Ovary (tissue), 9 donors: Measurements from ENCODE around the gene CEP78. TPM values are rescaled to one million over a fixed set of nuclear protein-coding genes. Genes with fewer than 3 reads are reported as not detected.
A peak's percentile ranks its signal among the peaks of the same experiment; 100 is the strongest.

Experiments
- DNase-seq, 5 donors: peaks; one replicate each; pipeline ENCODE4 v3.0.0-alpha.2; 2019 to 2020
- H3K27ac ChIP-seq, 2 donors: fragments of 200-600 bp; one replicate each; pipeline versions ENCODE4 v1.5.1 to v1.8.0; 2019 to 2022
- H3K27me3 ChIP-seq: fragments of 200-600 bp; one replicate; pipeline ENCODE4 v1.8.0; 2022
- H3K36me3 ChIP-seq: fragments of 200-600 bp; sonication (generic); one replicate; pipeline ENCODE4 v1.5.1; 2019
- H3K4me1 ChIP-seq: one replicate; pipeline ENCODE4 v1.8.1; 2013; ENCODE audit warnings: mild to moderate bottlenecking, moderate library complexity; ENCODE audit not compliant: insufficient read depth
- H3K4me3 ChIP-seq: fragments of 200-600 bp; sonication (generic); one replicate; pipeline ENCODE4 v1.5.1; 2017
- H3K9me3 ChIP-seq, 2 donors: fragments of 200-600 bp in 1 of 2; sonication (generic) in 1 of 2; one replicate each; pipeline versions ENCODE4 v1.5.1 to v1.8.1; 2013 to 2019; ENCODE audit warnings: mild to moderate bottlenecking in 1 of 2, moderate library complexity in 1 of 2
- EP300 ChIP-seq: sonication (generic); formaldehyde crosslinking; IDR thresholded peaks from one replicate; pipeline ENCODE4 v1.6.1; 2017; ENCODE audit warnings: antibody characterized with exemption
- POLR2A ChIP-seq: fragments of 450-650 bp; IDR thresholded peaks from one replicate; pipeline ENCODE4 v1.6.1; 2017; ENCODE audit warnings: antibody characterized with exemption, mild to moderate bottlenecking, moderate library complexity
- WGBS, 3 donors: extraction: QIAGEN DNeasy Blood & Tissue Kit in 1 of 3; methylation state at CpG; one replicate each; pipeline versions ENCODE4 v1.1.5 to v1.1.7; 2013 to 2017; 5-methylcytosine and 5-hydroxymethylcytosine counted together
- intact Hi-C, 4 donors: fragments of 100-400 bp; cut with DNase I; formaldehyde crosslinking; loops; one replicate each; pipeline versions ENCODE4 v1.11.0 to v1.15.1; 2022 to 2023
- polyA plus RNA-seq, 2 donors: library from polyadenylated mRNA; stranded (reverse); fragments of 200-250 nt in 1 of 2; fragments of 350-450 nt in 1 of 2; fragmentation: Illumina TruSeq in 1 of 2; extraction: RNeasy Lipid Tissue Mini Kit (QIAGEN cat#74804) in 1 of 2; gene quantifications; one replicate each; pipeline ENCODE4 v1.2.3, GENCODE V29; 2013 to 2014
- total RNA-seq, 7 donors: library from RNA; depleted of rRNA in 2 of 7; stranded (reverse); fragments of >200 nt in 2 of 7; fragmentation: NEBNext Ultra II Directional in 3 of 7; extraction: Animal tissue kit (Norgen Biotek cat#: 25700) in 3 of 7; gene quantifications; one replicate each; pipeline versions ENCODE4 v1.1.0 to v1.2.4, GENCODE V29; 2016 to 2023
- TF ChIP-seq, protein P1 (sequence below), 3 donors: fragments of 450-650 bp in 2 of 3; fragments of 200-600 bp in 1 of 3; IDR thresholded peaks; one replicate each; pipeline versions ENCODE4 v1.5.1 to v1.8.0; 2016 to 2022; ENCODE audit warnings: antibody characterized with exemption in 3 of 3, mild to moderate bottlenecking in 1 of 3
- donor health status: DM: no; HTN: no; CAD: no; lungs with moderate emphysema.
- donor health status: DM: no; HTN: no; CAD: no.
- donor health status: Bipolar disorder and iron deficiency.
- donor health status: DM: yes; HTN: yes; CAD: no.
- donor health status: DM: no; HTN: no; CAD: no.
- donor health status: DM: yes; HTN: yes; CAD: no.

Gene CEP78
- total and polyA plus RNA-seq, 9 donors, result 6.1 to 25.6 (median 14.4) TPM

DNA sequence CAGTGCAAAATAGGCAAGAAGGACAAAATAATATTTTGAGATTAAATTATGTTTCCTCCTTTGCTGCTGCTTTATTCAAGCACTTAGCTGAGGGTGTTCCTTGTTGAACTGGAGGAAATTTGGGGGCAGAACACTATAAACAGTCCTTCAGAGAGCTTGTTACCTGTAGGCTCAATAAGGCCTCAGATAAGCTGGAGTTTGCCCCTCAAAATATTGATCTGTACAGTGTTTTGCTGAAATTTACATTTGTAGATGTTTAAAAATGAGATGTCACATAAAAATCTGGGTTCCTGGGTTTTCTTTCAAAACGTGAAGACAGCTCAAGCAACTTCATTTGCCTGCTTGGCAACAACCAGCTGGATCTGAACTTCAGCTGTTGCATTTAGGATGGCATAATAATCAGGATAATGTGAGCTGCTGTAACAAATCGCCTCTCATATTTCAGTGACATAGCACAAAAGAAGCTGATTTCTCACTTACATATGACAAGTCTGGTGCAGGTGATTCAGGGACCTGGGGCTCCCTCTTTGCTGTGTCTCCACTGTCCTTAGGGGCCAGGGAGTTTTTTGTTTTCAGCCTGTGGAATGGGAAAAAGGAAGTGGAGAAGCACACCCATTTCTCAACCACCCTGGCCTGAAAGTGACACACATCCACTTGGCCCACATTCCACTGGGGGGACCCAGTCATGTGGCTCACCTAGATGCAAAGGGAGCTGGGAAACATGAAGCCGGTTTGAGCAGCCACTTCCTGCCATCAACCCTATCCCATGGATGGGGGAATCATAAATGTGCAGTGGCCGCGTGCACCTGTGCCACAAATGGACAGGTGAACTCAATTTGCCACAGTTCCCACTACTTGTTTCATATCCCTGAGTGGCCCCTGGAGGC, 58.7 kb downstream of the CEP78 start:
- intact Hi-C loops, result no loop called here

GRCh38 chr9:78295177-78295575, 59.3 kb downstream of the CEP78 start:
- H3K27ac ChIP-seq, result no peak overlapping the region
- H3K4me3 ChIP-seq, result no peak overlapping the region
- no peak for TF ChIP-seq POLR2A
- TF ChIP-seq EP300, result no peak
- TF ChIP-seq, protein P1, sequence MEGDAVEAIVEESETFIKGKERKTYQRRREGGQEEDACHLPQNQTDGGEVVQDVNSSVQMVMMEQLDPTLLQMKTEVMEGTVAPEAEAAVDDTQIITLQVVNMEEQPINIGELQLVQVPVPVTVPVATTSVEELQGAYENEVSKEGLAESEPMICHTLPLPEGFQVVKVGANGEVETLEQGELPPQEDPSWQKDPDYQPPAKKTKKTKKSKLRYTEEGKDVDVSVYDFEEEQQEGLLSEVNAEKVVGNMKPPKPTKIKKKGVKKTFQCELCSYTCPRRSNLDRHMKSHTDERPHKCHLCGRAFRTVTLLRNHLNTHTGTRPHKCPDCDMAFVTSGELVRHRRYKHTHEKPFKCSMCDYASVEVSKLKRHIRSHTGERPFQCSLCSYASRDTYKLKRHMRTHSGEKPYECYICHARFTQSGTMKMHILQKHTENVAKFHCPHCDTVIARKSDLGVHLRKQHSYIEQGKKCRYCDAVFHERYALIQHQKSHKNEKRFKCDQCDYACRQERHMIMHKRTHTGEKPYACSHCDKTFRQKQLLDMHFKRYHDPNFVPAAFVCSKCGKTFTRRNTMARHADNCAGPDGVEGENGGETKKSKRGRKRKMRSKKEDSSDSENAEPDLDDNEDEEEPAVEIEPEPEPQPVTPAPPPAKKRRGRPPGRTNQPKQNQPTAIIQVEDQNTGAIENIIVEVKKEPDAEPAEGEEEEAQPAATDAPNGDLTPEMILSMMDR (IDR thresholded peaks at IDR 0.05), result no peak
- H3K27me3 ChIP-seq, result no peaks in the 10 kb centered on the region
- WGBS, 3 donors, result 88 to 90% (median 90%) methylated on average over 3 of the region's 3 CpGs
- H3K36me3 ChIP-seq, result no peaks in the 10 kb centered on the region
- no peaks in the 10 kb centered on the region for H3K9me3 ChIP-seq
- H3K4me1 ChIP-seq, result peaks cover 9% of the 10 kb centered on the region
- DNase-seq, result no peak
- intact Hi-C loops, result no loop called here

More for the DNA sequence above, 58.7 kb downstream of the CEP78 start:
- H3K27ac ChIP-seq, result no peak overlapping the region
- no peaks in the 10 kb centered on the region for H3K27me3 ChIP-seq
- TF ChIP-seq POLR2A, result no peak
- TF ChIP-seq EP300, result no peak
- TF ChIP-seq, protein P1 (IDR thresholded peaks at IDR 0.05), result no peak
- WGBS, 3 donors, result 90 to 92% (median 91%) methylated on average over 5 of the region's 5 CpGs
- H3K36me3 ChIP-seq, result no peaks in the 10 kb centered on the region
- H3K4me1 ChIP-seq, result peaks cover 9% of the 10 kb centered on the region
- DNase-seq, result no peak
- H3K9me3 ChIP-seq, result no peaks in the 10 kb centered on the region
- no peak overlapping the region for H3K4me3 ChIP-seq

DNA sequence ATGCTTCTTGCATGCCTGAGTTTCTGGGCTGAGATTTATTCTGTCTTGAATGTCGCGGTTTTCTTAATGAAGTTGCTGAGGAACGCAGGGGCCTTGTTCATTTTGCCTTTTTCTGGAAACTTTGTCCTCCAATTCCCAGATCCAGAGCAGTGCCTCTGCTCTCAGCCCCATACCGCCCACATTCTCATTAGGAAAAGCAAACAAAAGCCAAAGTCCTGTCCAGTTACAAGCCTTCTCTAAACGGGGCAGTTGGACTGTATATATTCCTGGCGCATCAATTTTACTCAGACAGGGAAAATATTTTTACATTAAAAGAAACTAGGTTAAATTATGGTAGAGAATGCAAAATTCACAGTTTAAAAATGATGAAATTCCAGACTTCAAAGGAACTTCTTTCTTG, 59.9 kb downstream of the CEP78 start:
- H3K27ac ChIP-seq, result peak overlapping the region in 1 of 2 donors; percentile 52
- peaks cover 9% of the 10 kb centered on the region for H3K4me1 ChIP-seq
- WGBS, 3 donors, result 20 to 29% (median 26%) methylated on average over 6 of the region's 6 CpGs
- no peaks in the 10 kb centered on the region for H3K27me3 ChIP-seq
- H3K9me3 ChIP-seq, result no peaks in the 10 kb centered on the region
- TF ChIP-seq, protein P1 (IDR thresholded peaks at IDR 0.05), result no peak
- TF ChIP-seq POLR2A (no peak), EP300 (no peak)
- DNase-seq, result no peak
- H3K4me3 ChIP-seq, result no peak overlapping the region
- no peaks in the 10 kb centered on the region for H3K36me3 ChIP-seq
- intact Hi-C loops, result no loop called here

GRCh38 chr9:78296201-78296892, 60.5 kb downstream of the CEP78 start:
- intact Hi-C loops, result no loop called here
- H3K27ac ChIP-seq, result peak overlapping the region in 1 of 2 donors; percentile 52

More at GRCh38 chr9:78296201-78296892, 60.5 kb downstream of the CEP78 start:
- Histone ChIP-seq H3K4me3 (peak overlapping the region; percentile 46), H3K27me3 (no peaks in the 10 kb centered on the region), H3K9me3 (no peaks in the 10 kb centered on the region), H3K36me3 (no peaks in the 10 kb centered on the region), H3K4me1 (peaks cover 9% of the 10 kb centered on the region)
- TF ChIP-seq EP300, result no peak
- no peak for TF ChIP-seq POLR2A
- TF ChIP-seq, protein P1 (IDR thresholded peaks at IDR 0.05), result no peak
- peak; percentile 38 to 66 (median 64) for DNase-seq
- WGBS, 3 donors, result 1 to 3% (median 2%) methylated on average over 23 to 32 of the region's 32 CpGs
